Parathyroid adenoma (tissue), 2 donors: ENCODE data around the gene LRRFIP2.
A peak's percentile ranks its signal among the peaks of the same experiment; 100 is the strongest.

Experiments used
- H2AFZ ChIP-seq: fragments of 300-600 bp; sonication (generic); one replicate; pipeline ENCODE4 v1.7.0; 2017; ENCODE audit warnings: antibody characterized with exemption, mild to moderate bottlenecking
- H3K27ac ChIP-seq: fragments of 300-600 bp; sonication (generic); one replicate; pipeline ENCODE4 v1.7.0; 2017
- H3K27me3 ChIP-seq: fragments of 300-600 bp; sonication (generic); one replicate; pipeline ENCODE4 v1.7.0; 2017; ENCODE audit warnings: low read length; ENCODE audit not compliant: control insufficient read depth, insufficient read depth
- H3K36me3 ChIP-seq: fragments of 300-600 bp; sonication (generic); one replicate; pipeline ENCODE4 v1.7.0; 2017; ENCODE audit warnings: low read length; ENCODE audit not compliant: control insufficient read depth, insufficient read depth
- H3K4me1 ChIP-seq: fragments of 300-600 bp; sonication (generic); one replicate; pipeline ENCODE4 v1.7.0; 2017; ENCODE audit warnings: control low read depth
- H3K4me2 ChIP-seq: fragments of 300-600 bp; sonication (generic); one replicate; pipeline ENCODE4 v1.7.0; 2017; ENCODE audit warnings: low read length
- H3K4me3 ChIP-seq: fragments of 300-600 bp; sonication (generic); one replicate; pipeline ENCODE4 v1.7.0; 2017; ENCODE audit warnings: low read depth, low read length
- H3K79me2 ChIP-seq: fragments of 300-600 bp; sonication (generic); one replicate; pipeline ENCODE4 v1.7.0; 2017; ENCODE audit warnings: control low read depth
- H3K9ac ChIP-seq: fragments of 300-600 bp; sonication (generic); one replicate; pipeline ENCODE4 v1.7.0; 2017; ENCODE audit warnings: mild to moderate bottlenecking
- H3K9me3 ChIP-seq: fragments of 300-600 bp; sonication (generic); one replicate; pipeline ENCODE4 v1.7.0; 2017; ENCODE audit warnings: low read length; ENCODE audit not compliant: control insufficient read depth
- CTCF ChIP-seq: fragments of 300-600 bp; sonication (generic); IDR thresholded peaks from one replicate; pipeline ENCODE4 v1.7.0; 2017; ENCODE audit warnings: antibody characterized with exemption, mild to moderate bottlenecking
- donor health status: primary hyperparathyroidism.

Gene LRRFIP2

DNA sequence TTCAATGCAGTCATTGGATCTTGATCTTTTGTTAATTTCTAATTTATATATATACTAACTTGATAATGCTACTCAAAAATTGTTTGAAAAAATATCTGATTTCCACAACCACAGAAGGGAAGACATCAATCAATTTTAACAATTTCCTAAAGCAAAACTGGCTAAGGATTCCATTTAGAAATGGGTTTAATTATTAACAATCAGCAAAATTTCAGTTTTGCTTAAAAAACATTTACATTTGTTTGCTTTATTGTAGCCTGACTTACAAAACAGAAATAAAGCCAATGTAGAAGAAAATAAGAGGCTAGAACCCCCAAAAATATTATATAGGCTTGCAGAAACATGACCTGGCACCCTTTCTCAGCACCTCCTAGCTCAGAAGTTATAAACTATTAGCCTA is 74.9 kb downstream of the LRRFIP2 start:
- no peak overlapping the region for H3K9ac ChIP-seq
- no peaks in the 10 kb centered on the region for H3K27me3 ChIP-seq
- no peaks in the 10 kb centered on the region for H3K36me3 ChIP-seq
- H3K4me2 ChIP-seq: no peak overlapping the region
- no peak for TF ChIP-seq CTCF
- H3K4me1 ChIP-seq: peaks cover 24% of the 10 kb centered on the region
- no peaks in the 10 kb centered on the region for H3K79me2 ChIP-seq
- H2AFZ ChIP-seq: no peak overlapping the region
- H3K9me3 ChIP-seq: no peaks in the 10 kb centered on the region
- no peak overlapping the region for H3K27ac ChIP-seq
- no peak overlapping the region for H3K4me3 ChIP-seq

- no peak for TF ChIP-seq CTCF
- Histone ChIP-seq H3K27ac (no peak overlapping the region), H3K79me2 (no peaks in the 10 kb centered on the region), H3K4me3 (no peak overlapping the region), H3K4me1 (peaks cover 24% of the 10 kb centered on the region), H3K27me3 (no peaks in the 10 kb centered on the region), H3K36me3 (no peaks in the 10 kb centered on the region), H3K4me2 (no peak overlapping the region), H2AFZ (no peak overlapping the region), H3K9me3 (no peaks in the 10 kb centered on the region), H3K9ac (no peak overlapping the region)
These were observed 75.5 kb downstream of the LRRFIP2 start for GRCh38 chr3:37098884-37099283.

- no peak overlapping the region for H3K4me2 ChIP-seq
- no peaks in the 10 kb centered on the region for H3K79me2 ChIP-seq
- no peak overlapping the region for H3K4me3 ChIP-seq
- TF ChIP-seq CTCF: no peak
- H3K27me3 ChIP-seq: no peaks in the 10 kb centered on the region
- no peaks in the 10 kb centered on the region for H3K9me3 ChIP-seq
- peak overlapping the region; percentile 70 for H3K27ac ChIP-seq
- no peak overlapping the region for H2AFZ ChIP-seq
- H3K4me1 ChIP-seq: peaks cover 26% of the 10 kb centered on the region
- H3K36me3 ChIP-seq: no peaks in the 10 kb centered on the region
- no peak overlapping the region for H3K9ac ChIP-seq
These were observed 76.6 kb downstream of the LRRFIP2 start for GRCh38 chr3:37097776-37098175.

- Histone ChIP-seq H3K27me3 (no peaks in the 10 kb centered on the region), H2AFZ (no peak overlapping the region), H3K36me3 (no peaks in the 10 kb centered on the region), H3K27ac (peak overlapping the region; percentile 70), H3K4me3 (no peak overlapping the region), H3K9ac (no peak overlapping the region), H3K9me3 (no peaks in the 10 kb centered on the region), H3K4me1 (peaks cover 21% of the 10 kb centered on the region), H3K79me2 (no peaks in the 10 kb centered on the region), H3K4me2 (peak overlapping the region; percentile 61)
- no peak for TF ChIP-seq CTCF
These were observed 77.4 kb downstream of the LRRFIP2 start for GRCh38 chr3:37096975-37097374.

GRCh38 chr3:37096288-37096687 is 78.1 kb downstream of the LRRFIP2 start:
- Histone ChIP-seq H3K4me3 (peak overlapping the region; percentile 22), H3K36me3 (no peaks in the 10 kb centered on the region), H3K4me1 (peaks cover 17% of the 10 kb centered on the region), H2AFZ (no peak overlapping the region), H3K9ac (no peak overlapping the region), H3K27me3 (no peaks in the 10 kb centered on the region), H3K4me2 (peak overlapping the region; percentile 61), H3K79me2 (no peaks in the 10 kb centered on the region), H3K27ac (peak overlapping the region; percentile 70), H3K9me3 (no peaks in the 10 kb centered on the region)
- no peak for TF ChIP-seq CTCF
